ENCODE results near the gene PDRG1.

- TF ChIP-seq CTCF (IDR thresholded peaks at IDR 0.05) (no peak), POLR2A (IDR thresholded peaks at IDR 0.05) (no peak)
Observed at GRCh38 chr20:31998246-31998645, 46.4 kb upstream of the PDRG1 start.

Data from right lobe of liver (tissue), 4 donors.